Heart left ventricle (tissue), 16 donors: ENCODE measurements around the gene SCN11A. TPM values are rescaled to one million over a fixed set of nuclear protein-coding genes. Genes with fewer than 3 reads are reported as not detected.

ENCODE experiments used
- ATAC-seq, 4 donors: fragments of 200-7000 bp; cut with Tn5 transposase; one replicate each; pipeline ENCODE4 v1.9.1; 2020 to 2022; ENCODE audit warnings: moderate library complexity in 4 of 4, mild to moderate bottlenecking in 3 of 4, moderate number of reproducible peaks in 1 of 4
- DNase-seq, 5 donors: peaks; one replicate each; pipeline ENCODE4 v3.0.0-alpha.2; 2020
- H3K27ac ChIP-seq, 12 donors: fragments of 200-600 bp; sonication (generic) in 4 of 12; one replicate each; pipeline versions ENCODE4 v1.5.0 to v1.8.0; 2016 to 2022; ENCODE audit warnings: mild to moderate bottlenecking in 2 of 12
- H3K27me3 ChIP-seq, 9 donors: fragments of 200-600 bp; sonication (generic) in 2 of 9; one replicate each; pipeline versions ENCODE4 v1.5.1 to v1.8.0; 2016 to 2022; ENCODE audit warnings: mild to moderate bottlenecking in 3 of 9
- H3K36me3 ChIP-seq, 9 donors: fragments of 200-600 bp; sonication (generic) in 2 of 9; one replicate each; pipeline versions ENCODE4 v1.5.0 to v1.8.0; 2018 to 2022; ENCODE audit warnings: mild to moderate bottlenecking in 2 of 9
- H3K4me1 ChIP-seq, 12 donors: fragments of 200-600 bp; sonication (generic) in 4 of 12; one replicate each; pipeline versions ENCODE4 v1.5.0 to v1.8.0; 2016 to 2022; ENCODE audit warnings: mild to moderate bottlenecking in 3 of 12
- H3K4me3 ChIP-seq, 12 donors: fragments of 200-600 bp; sonication (generic) in 4 of 12; one replicate each; pipeline versions ENCODE4 v1.5.0 to v1.8.0; 2017 to 2022; ENCODE audit warnings: mild to moderate bottlenecking in 9 of 12, moderate library complexity in 4 of 12
- H3K9me3 ChIP-seq, 12 donors: fragments of 200-600 bp; sonication (generic) in 4 of 12; one replicate each; pipeline versions ENCODE4 v1.5.0 to v1.8.0; 2016 to 2022; ENCODE audit warnings: mild to moderate bottlenecking in 1 of 12
- POLR2A ChIP-seq, 2 donors: fragments of 450-650 bp; IDR thresholded peaks; one replicate each; pipeline ENCODE4 v1.6.1; 2017; ENCODE audit warnings: antibody characterized with exemption in 2 of 2, mild to moderate bottlenecking in 2 of 2, moderate library complexity in 2 of 2
- WGBS, 4 donors: extraction: QIAGEN DNeasy Blood & Tissue Kit in 2 of 4; methylation state at CpG; one replicate each; pipeline versions ENCODE4 v1.1.5 to v1.1.7; 2013 to 2018; 5-methylcytosine and 5-hydroxymethylcytosine counted together
- intact Hi-C, 10 donors: fragments of 100-400 bp; cut with DNase I; formaldehyde crosslinking; loops; one replicate each; pipeline versions ENCODE4 v1.11.1 to v1.14.2; 2022
- polyA plus RNA-seq, 2 donors: library from polyadenylated mRNA; stranded (reverse); fragments of 200-250 nt; gene quantifications; one replicate each; pipeline ENCODE4 v1.2.3, GENCODE V29; 2013
- total RNA-seq, 9 donors: library from RNA; depleted of rRNA in 2 of 9; stranded (reverse); fragments of >200 nt in 2 of 9; fragmentation: NEBNext Ultra II Directional in 3 of 9; extraction: Animal tissue kit (Norgen Biotek cat#: 25700) in 3 of 9; gene quantifications; one replicate each; pipeline versions ENCODE4 v1.1.0 to v1.2.4, GENCODE V29; 2016 to 2023
- TF ChIP-seq, protein P1 (sequence below), 12 donors: fragments of 200-600 bp; sonication (generic) in 4 of 12; IDR thresholded peaks; one replicate each; pipeline versions ENCODE4 v1.5.0 to v1.8.0; 2018 to 2022; ENCODE audit warnings: antibody characterized with exemption in 12 of 12, mild to moderate bottlenecking in 5 of 12
- donor health status: ischemic (EF 13 %, LVEDD 7.1; RV severe dilation, severe dysfunction).
- donor health status: healthy with polysubstance abuse.
- donor health status: DM: no; HTN: yes; CAD: no.
- donor health status: DM: no; HTN: no; CAD: no.
- donor health status: ischemic (EF 25% LVEDD 6.9; RV normal size, moderate dysfunction).
- donor health status: ischemic (EF 25% LVEDD 5.7; RV mildly dilated, moderate dysfunction).
- donor health status: healthy.
- donor health status: DM: yes; HTN: yes; CAD: no.
- donor health status: ischemic (EF 35%, LVEDD 5.7; RV mildly dilated, moderate dysfunction).
- donor health status: nonischemic (EF 11% LVEDD 7.7; RV severe dilation, severe dysfunction).
- donor health status: DM: yes; HTN: yes; CAD: no.
- donor health status: PGD.
- donor health status: ischemic (EF 29% LVEDD 5.4; RV normal size, mild dysfunction).
- donor health status: nonischemic (EF 23%, LVEDD 6.1; RV moderate dilation, normal function).

Gene SCN11A
- total and polyA plus RNA-seq, 11 donors, result 0.03 to 0.13 (median 0.08) TPM; not detected in 4

DNA sequence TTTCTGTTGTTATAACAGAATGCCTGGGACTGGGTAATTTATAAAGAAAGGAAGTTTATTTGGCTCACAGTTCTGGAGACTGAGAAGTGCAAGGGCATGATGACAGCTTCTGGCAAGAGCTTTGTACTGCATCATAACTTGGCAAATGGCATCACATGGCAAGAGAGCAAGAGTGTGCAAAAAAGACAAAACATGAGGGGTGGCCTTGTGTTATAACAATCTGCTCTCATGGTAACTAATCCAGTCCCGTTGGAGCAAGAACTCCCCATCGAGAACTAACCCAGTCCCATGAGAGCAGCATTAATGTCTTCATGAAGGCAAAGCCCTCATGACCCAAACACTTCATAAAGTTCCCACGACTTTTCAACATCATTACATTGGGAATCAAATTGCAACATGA, 23.2 kb downstream of the SCN11A start:
- H3K36me3 ChIP-seq, result no peaks in the 10 kb centered on the region
- TF ChIP-seq, protein P1, sequence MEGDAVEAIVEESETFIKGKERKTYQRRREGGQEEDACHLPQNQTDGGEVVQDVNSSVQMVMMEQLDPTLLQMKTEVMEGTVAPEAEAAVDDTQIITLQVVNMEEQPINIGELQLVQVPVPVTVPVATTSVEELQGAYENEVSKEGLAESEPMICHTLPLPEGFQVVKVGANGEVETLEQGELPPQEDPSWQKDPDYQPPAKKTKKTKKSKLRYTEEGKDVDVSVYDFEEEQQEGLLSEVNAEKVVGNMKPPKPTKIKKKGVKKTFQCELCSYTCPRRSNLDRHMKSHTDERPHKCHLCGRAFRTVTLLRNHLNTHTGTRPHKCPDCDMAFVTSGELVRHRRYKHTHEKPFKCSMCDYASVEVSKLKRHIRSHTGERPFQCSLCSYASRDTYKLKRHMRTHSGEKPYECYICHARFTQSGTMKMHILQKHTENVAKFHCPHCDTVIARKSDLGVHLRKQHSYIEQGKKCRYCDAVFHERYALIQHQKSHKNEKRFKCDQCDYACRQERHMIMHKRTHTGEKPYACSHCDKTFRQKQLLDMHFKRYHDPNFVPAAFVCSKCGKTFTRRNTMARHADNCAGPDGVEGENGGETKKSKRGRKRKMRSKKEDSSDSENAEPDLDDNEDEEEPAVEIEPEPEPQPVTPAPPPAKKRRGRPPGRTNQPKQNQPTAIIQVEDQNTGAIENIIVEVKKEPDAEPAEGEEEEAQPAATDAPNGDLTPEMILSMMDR (IDR thresholded peaks at IDR 0.05), result no peak
- TF ChIP-seq POLR2A (IDR thresholded peaks at IDR 0.05), result no peak
- no peak overlapping the region for H3K4me3 ChIP-seq
- no peak overlapping the region for H3K27ac ChIP-seq
- H3K9me3 ChIP-seq, result no peaks in the 10 kb centered on the region
- H3K4me1 ChIP-seq, result peaks cover 0 to 7% (median 0%) of the 10 kb centered on the region in 12 donors
- intact Hi-C loops, result no loop called here
- DNase-seq, result no peak
- no peaks in the 10 kb centered on the region for H3K27me3 ChIP-seq
- WGBS, 4 donors, result 54 to 70% (median 61%) methylated on average over 3 of the region's 3 CpGs
- peak in 1 of 4 donors; percentile 58 for ATAC-seq

- H3K27ac ChIP-seq, result no peak overlapping the region
- intact Hi-C loops, result no loop called here
- peaks cover 0 to 7% (median 0%) of the 10 kb centered on the region in 12 donors for H3K4me1 ChIP-seq
- TF ChIP-seq, protein P1 (IDR thresholded peaks at IDR 0.05), result no peak
- TF ChIP-seq POLR2A (IDR thresholded peaks at IDR 0.05), result no peak
- H3K36me3 ChIP-seq, result no peaks in the 10 kb centered on the region
- no peaks in the 10 kb centered on the region for H3K9me3 ChIP-seq
- H3K4me3 ChIP-seq, result no peak overlapping the region
- no peaks in the 10 kb centered on the region for H3K27me3 ChIP-seq
- DNase-seq (no peak), ATAC-seq (no peak)
- WGBS, 4 donors, result 71 to 83% (median 72%) methylated on average over 6 of the region's 6 CpGs
These were observed 26.3 kb downstream of the SCN11A start for GRCh38 chr3:39025222-39025970.

DNA sequence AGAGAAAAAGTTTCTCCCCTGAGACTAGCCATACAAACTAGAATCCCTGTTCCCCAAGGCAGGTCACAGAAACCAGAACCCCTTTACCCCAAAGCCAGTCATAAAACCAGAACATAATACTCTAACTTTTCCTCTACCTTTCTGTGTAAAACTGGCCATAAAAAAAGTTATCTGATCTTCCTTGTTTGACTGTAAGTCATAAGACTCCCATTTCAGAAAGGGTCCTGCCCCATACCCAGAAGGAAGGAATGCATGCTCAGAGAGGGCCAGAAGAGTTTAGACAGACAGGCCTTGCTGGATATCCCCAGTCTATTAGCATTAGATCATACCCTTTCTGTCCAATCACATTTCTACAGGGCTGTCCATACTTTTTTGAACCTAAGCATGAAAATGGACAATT, 27.2 kb downstream of the SCN11A start:
- Histone ChIP-seq H3K4me1 (peaks cover 0 to 7% (median 0%) of the 10 kb centered on the region in 12 donors), H3K27ac (no peak overlapping the region), H3K36me3 (no peaks in the 10 kb centered on the region), H3K9me3 (no peaks in the 10 kb centered on the region), H3K27me3 (no peaks in the 10 kb centered on the region), H3K4me3 (no peak overlapping the region)
- DNase-seq, result no peak
- no peak for ATAC-seq
- intact Hi-C loops, result no loop called here
- TF ChIP-seq, protein P1 (IDR thresholded peaks at IDR 0.05), result no peak
- TF ChIP-seq POLR2A (IDR thresholded peaks at IDR 0.05), result no peak

- intact Hi-C loops, result no loop called here
- TF ChIP-seq POLR2A (IDR thresholded peaks at IDR 0.05), result no peak
- TF ChIP-seq, protein P1 (IDR thresholded peaks at IDR 0.05), result no peak
- ATAC-seq (no peak), DNase-seq (no peak)
- Histone ChIP-seq H3K27ac (no peak overlapping the region), H3K27me3 (peaks cover 0 to 7% (median 0%) of the 10 kb centered on the region in 9 donors), H3K4me1 (peaks cover 0 to 7% (median 0%) of the 10 kb centered on the region in 12 donors), H3K9me3 (no peaks in the 10 kb centered on the region), H3K36me3 (no peaks in the 10 kb centered on the region), H3K4me3 (no peak overlapping the region)
These were observed 29.5 kb downstream of the SCN11A start for GRCh38 chr3:39022286-39022630.
